Brain pericyte (primary cell): ENCODE results near the gene SAMD4B.
"Not testable (repeated sequence)": the region's sequence is repeated elsewhere in the genome, so short reads cannot be mapped to it uniquely, and the experiment has no call there.

ENCODE experiments used
- DNase-seq: peaks from one replicate; pipeline ENCODE4 v3.0.0-alpha.2; 2012; ENCODE audit warnings: low read depth, low spot score

SAMD4B gene

DNA sequence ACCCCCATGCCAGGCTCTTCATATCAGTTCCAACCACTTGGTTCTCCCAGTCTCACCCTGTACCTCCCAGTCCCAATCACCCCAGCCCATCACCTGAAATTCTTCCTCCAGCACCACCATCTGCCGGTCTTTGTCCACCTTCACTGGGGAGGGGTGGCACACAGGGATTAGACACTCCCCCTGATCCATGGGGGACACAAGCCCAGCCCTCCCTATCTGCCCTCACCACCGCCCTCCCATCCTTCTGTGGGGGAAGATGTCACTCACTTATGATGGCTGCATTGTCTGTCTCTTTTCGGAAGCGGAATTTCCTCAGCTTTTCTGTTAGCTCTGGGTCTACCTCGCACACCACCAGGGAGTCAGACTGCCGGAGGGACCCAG is 7.1 kb upstream of the SAMD4B start:
- no peak for DNase-seq

DNA sequence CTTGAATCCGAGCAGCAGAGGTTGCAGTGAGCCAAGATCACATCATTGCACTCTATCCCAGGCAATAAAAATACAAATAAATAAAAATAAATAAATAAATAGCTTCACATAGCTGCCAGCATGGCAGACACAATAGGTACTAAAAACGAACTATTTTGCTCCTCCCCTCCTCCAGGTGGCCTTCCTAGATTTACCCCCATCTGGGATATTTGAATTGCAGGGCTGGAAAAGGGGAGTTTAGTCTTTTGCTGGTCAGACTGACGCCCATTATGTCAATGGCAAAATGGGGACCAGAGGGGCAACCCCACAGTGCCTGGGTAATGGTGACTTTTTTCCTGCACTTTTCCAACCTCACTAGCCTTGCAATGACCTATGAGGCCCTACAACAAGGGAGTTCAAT is 5.7 kb upstream of the SAMD4B start:
- DNase-seq, result no peak

DNA sequence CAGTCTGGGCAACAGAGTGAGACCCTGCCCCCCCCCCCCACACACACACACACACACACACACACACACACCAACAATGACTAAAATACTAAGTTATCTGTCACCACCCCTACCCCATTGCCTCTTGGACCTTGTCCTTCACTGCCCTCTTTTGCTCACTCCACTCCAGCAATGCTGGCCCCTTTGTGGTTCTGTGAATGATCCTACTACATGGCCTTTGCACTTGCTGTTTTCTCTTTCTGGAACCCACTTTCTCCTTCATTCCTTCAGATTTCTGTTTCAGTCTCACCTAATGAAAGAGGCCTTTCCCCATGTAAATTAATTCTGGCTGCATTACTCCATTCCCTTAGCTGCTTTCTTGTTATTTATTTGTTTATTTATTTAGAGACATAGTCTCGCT is 2.5 kb upstream of the SAMD4B start:
- no peak for DNase-seq

DNA sequence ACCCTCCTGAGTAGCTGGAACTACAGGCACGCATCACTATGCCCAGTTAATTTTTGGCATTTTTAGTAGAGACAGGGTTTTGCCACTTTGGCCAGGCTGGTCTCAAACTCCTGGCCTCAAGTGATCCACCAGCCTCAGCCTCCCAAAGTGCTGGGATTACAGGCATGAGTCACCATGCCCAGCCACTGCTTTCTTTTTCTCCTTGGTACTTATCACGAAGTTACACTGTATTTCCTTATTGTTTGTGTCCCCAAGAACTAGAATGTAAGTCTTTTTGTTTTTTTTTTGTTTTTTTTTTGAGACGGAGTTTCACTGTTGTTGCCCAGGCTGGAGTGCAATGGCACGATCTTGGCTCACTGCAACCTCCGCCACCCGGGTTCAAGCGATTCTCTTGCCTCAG is 2.1 kb upstream of the SAMD4B start:
- DNase-seq, result not testable (repeated sequence)

DNA sequence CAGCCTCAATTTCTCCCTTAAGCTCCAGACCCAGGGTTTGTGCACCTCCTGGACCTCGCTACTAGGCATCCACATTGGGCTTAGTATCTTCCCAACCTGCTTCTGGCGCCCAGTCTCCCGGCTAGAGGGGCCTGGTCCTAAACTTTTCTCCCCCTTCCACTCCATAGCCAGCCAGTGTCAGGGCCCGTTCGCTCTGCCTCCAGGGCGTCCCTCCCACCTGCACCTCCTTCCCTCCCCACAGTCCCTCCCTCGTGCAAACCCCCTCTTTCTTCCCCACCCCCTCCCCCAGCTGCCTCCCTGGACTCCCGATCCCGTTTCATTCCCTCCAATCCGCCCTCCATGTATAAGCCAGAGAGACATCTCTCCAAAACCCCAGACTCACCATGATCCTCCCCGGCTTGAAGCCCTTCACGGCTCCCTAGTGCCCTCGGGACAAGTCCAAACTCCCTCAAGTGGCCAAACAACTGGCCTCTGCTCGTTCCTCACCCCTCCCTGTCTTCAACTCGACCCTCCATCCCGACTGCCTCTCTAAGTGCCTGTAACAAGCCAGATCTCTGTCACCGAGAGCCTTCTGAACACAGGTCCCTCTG is 997 bp upstream of the SAMD4B start:
- DNase-seq, result no peak

DNA sequence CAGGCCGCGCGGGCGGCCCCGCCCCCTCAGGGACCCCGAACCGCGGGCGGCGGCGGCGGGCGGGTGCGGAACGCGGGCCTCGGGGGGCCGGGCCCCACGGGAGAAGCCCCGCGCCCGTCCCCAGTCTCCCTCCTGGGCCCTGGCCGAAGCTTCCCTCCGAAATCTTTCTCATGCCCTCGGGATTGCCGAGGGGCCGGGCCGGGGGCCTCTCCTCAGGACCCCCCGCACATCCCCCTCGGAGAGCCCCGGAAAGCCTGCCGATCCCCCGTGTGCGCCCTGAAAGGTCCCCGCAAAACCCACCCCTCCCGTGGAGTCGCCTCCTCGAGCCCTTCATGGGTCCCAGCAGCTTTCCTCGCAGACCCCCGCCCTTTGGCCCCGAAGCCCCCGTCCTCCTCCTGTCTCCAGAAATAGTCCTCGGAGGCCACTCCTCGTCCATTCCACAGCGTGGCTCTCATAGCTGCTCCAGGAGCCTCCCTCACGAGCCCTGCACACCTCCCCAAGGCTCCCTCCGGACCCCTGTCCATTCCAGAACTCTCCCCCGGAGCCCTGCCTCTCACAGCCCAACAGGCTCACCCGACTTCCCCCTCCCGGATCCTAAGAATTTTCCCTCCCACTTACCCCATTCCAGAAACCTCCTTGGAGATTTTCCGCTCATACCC is 555 bp downstream of the SAMD4B start:
- DNase-seq, result no peak

DNA sequence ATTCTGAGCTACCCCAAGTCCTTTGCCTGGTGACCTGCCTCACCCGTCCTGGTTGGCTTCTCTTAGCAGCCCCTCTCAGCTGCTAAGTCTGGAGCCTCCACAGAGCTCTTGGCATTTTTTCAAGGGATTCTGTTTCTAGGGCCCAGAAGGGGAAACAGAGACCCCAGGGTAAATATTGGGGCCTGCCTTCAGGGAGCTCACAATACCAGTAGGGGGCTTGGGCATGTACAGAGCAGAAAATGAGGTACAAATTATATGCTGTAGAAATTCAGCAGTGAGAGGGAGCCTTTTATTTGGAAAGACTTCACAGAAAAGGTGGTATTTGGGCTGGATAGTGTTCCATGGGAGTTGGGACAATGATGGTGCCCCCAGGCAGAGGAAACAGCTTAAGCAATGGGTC is 3.7 kb downstream of the SAMD4B start:
- DNase-seq, result no peak

DNA sequence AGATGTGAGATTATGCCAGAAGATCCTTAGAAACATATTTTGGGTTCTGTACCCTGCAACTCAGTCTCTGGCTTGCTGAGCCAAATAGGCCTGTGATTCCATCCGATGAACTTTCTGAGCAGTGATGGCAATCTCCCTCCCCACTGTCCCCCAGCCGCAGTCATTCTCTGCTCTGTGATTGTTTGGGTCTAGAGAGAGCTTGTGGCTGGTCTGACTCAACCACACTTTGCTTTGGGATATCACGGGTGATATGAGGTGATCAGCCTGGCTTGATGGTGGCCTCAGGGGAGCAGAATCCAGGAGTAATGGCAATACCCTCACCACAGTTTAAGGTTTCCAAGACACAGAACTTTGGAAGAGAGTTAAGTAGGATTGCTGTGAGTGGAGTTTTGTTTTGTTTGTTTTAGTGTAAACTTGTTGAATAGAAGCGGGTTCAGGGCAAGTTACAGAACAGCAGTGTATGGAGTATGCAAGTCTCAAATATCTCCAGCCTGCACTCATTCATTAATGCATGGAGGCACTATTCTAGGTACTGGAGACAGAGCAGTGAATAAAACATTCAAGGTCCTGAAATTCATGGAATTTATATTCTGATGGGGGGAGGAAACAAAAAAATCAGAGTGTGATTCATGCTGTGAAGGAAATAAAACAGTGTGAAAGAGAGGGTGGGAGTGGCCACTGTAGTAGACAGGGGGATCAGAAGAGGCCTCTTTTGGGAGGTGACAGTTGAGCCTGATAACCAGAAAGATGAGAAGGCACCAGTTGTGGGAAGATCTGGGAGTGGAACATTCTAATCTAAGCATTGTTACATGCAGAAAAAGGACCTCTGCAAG is 5.3 kb downstream of the SAMD4B start:
- DNase-seq, result no peak

DNA sequence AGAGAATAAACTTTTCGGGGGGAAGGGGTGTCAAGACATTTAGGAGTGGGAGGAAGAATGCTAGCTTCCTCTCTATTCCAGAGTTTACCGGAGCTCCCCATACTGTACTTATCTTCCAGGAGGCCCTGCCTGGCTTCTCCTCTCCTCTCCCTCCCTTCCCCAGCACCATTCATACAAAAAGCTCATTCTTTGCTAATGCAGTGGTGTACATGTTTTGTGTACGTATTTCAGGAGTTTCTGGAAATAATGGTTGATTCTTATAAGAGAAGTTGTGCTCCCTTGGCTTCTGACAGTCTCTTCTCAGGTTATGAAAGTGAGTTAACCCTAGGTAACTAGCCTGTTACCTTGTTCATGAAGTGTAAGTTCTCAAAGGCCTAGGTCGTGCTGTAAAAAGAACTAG is 7.1 kb downstream of the SAMD4B start:
- DNase-seq, result no peak

DNA sequence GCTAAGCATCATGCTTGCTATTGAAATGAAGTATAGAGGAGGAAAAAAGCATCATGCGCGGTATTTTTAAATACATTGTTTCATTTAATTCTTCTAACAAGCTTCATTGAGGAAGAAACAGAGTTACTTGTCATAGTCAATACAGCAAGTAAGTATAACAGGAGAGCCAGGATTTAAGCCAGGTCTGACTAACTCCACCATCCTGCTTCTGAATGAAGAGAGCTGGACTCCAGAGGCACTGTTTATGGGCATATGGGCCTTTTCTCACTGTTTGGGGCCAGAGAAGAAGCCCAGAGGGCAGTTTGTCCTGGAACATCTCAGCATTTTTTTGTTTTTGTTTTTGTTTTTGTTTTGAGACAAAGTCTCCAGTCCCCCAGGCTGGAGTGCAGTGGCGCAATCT is 7.9 kb downstream of the SAMD4B start:
- DNase-seq, result no peak

DNA sequence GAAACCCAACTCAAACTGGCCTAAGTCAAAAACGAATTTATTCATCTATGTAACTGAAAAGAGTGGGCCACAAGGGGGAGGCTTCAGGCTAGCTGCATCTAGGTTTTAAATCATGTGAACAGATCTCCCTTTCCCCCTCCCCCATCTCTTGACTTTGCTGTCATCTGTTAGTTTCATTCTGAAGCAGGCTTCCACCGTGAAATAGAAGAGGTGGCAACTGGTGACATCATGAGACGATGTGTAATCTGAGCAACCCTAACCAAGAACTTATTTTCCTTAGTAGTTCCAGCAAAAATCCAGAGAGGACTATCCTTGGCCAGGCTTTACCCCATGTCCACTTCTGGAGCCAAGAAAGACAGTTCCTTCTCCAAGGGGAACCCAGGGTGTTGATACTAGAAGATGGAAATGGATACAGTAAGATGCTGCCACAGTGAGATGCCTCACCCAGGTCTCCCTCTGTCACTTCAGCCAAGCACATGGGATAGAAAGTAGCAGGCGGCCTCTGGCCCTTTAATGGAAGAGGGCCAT is 9.4 kb downstream of the SAMD4B start:
- DNase-seq, result no peak

DNA sequence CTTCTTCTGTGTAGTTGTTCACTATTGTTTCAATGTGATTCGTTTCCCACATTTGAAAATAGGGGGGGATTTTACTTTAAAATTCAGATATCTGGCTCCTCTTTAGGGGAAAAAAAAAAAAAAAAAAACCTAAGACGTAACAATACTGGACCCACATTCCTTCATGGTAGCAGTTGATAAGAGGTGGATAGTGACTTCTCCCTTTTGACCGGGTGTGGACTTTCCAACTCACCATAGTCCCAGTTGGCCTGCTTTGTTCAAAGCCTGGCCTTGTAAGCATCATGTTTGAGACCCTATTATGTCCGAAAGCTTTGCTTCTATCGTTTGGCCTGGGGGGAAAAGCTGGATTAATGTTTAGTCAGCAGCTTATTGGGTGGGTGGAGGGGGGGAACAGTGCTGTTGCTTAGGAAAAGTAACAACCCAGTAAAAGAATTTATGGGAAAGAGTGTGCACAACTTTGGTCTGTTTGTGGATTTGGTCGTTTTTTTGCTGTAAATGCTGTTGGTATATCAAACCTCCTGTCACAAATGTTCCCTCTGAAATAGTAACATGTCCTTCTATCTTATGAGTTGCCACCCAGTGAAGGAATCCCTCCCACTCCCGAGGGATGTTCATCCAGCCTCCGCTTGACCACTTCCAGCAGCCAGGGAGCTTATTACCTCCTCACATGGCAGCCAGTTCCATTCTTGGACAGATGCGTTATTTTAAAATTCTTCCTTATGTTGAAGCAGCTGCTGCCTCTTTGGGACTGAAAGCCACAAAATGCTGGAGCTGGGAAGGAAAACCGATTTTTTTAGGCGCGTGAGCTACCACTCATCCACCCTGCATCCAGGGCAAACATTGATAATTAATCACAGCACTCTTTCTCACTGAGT is 10.4 kb downstream of the SAMD4B start:
- no peak for DNase-seq

DNA sequence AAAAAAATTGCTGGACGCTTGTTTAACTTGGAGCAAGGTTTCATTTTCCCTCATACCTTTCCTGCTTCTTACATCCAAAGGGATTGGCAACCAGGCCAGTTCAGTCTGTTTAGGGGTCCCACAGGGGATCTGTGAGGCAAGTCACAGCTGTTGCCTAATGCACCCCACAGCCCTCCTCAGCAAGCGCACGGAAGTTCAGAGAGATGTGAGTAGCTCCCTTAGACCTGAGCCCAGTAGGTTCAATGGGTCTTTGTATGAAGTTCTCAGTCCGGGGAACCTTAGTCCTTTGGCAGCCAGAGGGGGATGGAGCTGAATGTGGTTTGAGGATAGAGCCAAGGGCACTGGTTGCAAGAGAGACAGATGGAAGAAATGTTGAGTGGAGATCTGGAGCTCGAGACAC is 13.0 kb downstream of the SAMD4B start:
- no peak for DNase-seq

DNA sequence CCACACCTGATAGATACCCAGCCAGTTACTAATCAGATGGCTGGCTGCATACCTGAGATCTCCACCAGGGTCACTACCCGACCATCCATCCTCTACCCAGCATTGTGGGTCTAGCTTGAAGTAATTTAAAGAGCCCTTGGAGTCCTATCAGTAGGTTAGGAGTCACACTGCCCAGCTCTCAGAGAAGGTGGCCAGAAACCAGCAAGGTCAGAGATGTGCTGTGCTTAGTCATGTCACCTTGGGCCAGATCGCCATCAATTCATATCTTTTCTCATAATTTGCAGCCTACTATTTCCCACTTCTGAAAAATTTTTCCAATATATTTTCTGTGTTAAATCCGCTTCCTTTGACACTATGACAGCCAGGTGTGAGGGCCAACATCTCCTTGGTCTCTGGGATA is 13.9 kb downstream of the SAMD4B start:
- no peak for DNase-seq

DNA sequence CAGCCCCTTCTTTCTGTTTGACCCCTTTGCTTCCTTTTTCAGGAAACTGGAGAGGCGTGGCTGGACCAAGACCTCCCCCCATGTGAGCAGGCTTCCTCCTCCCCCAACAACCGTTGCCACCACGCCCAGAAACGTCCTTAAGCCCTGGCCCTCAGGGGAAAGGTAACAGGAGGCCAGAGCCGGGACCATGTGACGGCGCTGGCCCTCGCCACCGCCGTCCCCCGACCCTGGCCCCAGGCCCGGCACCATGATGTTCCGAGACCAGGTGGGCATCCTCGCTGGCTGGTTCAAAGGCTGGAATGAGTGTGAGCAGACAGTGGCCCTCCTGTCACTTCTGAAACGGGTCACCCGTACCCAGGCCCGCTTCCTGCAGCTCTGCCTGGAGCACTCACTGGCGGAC is 14.4 kb downstream of the SAMD4B start:
- no peak for DNase-seq

DNA sequence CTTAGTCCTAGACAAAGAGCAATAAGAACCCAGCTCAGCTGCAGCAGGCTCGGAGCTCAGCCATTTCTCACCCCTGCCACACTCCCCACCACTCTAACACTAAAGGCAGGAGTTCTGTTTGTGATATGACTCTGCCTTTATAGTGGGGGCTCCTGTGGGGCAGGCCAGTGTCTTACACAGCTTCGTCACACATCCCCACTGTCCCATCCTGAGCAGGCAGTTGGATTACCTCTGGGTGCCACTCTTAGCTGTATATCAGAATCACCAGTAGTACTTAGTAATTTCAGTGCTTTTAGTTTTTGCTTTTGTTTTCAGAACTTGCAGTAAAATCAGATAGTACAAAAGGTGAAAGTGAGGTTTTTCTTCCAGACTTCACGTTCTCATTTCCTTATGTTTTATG is 16.8 kb downstream of the SAMD4B start:
- DNase-seq, result no peak

DNA sequence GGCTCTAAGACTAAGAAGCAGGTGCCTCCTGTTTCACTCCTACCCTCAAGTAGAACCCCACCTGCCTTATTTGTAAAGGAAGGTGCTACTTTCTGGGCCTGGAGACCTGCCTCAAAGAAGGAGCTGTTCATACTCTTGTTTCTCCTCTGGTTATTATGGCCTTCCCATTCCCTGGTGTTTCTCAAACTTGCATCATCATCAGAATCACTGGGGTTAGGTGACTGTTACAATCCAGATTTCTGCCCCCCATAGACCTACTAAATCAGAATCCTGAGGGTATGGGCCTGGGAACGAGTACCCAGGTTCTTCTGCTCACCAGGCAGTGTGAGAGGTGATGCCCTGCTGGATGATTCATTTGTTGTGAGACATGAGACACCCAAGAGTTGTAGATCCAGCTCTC is 18.4 kb downstream of the SAMD4B start:
- no peak for DNase-seq

DNA sequence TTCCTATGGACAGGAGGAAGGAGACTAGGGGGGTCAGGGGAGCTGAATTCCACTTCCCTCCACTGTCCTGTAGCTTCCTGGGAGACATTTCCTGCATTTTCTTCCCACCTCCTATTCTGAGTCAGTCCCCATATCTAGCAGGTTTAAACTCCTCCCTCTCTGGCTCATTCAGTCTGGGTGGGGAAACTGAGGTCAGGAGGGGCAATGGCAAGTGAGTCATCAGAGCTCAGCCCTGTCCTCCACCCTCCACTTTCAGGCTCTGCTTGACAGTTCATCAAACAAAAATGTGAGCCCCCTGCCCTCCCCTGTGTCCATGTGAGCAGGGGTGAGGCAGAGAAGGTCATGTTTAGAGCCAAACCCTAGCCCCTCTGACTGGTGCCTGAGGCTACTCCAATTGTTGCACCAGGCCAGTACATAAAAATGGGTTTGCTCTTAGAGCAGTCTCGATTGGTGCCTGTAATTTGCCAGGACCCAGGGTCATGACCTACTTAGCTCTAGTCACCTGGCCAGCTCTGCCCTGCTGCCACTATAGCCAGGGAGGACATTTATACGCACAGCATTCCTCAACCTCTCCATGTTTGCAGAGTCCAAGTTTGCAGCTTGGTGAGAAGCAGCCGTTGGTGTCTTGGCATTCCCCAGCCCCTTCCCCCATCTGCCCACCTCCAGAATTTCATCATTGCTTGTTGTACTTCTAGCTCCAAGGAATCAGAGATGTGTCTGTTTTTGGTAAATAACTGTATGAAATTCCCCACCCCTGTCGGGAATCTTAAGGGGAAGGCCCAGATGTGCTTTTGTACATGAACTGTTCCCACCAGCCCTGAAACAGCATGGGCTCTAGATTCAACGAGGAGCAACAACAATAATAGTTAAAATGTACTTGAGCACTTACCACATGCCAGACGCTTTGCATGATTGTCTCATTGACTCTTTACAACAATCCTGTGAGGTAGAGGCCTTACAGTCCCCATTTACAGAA is 20.7 kb downstream of the SAMD4B start:
- peak; percentile 52 for DNase-seq

DNA sequence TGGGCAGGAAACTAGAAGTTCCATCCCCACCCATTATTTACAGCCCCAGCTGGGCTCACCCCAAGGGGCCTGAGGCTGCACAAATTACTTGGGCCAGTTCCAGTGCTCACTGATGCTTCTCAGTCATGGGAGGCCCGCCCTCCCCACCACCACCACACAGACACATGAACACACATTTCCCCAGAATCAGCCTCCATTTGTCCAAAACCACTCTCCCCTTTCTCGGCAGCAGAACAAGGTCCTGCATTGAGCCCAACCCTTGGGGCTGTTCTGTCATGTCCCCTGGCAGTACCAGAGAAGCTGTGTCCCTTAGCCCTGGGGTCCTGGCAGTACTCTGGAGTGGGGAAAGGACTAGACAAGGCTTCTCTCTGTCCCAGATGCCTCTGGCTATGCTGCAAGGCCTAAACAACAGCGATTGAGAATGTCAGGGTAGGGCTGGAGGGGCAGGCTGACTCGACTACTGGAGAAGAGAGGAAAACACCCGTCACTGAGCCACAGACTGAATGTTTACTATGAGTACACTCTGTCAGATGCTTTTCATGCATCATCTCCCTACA is 21.8 kb downstream of the SAMD4B start:
- no peak for DNase-seq

DNA sequence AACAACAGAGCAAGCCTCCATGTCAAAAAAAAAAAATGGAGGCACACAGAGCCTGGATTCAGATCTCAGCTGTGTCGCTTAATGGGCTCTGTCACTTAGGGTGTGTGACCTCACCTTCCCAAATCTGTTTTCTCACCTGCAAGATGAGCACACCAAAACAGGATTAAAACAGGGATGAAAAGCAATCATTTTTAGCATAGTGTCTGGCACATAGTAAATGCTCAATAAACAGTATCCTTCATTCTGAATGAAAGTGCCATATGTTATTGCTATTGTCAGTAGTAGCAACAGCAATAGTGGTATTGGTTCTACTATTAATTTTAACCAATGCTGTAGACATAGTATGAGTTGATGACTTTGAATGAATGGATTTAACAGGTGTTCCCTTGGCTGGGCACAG is 23.3 kb downstream of the SAMD4B start:
- no peak for DNase-seq
